HFF-Myc (cell line): Measurements from ENCODE around the gene SCD.

ENCODE experiments used
- DNase-seq: peaks from one replicate; pipeline ENCODE4 v3.0.0-alpha.2; 2011; ENCODE audit warnings: low read depth; ENCODE audit errors: extremely low read depth
- H3K4me3 ChIP-seq: replicated peaks from 2 replicates; pipeline ENCODE4 v1.5.1; 2011; ENCODE audit warnings: low read depth, mild to moderate bottlenecking, control low read depth, low read length
- CTCF ChIP-seq: IDR thresholded peaks from 2 replicates; pipeline ENCODE4 v1.5.1; 2012; ENCODE audit warnings: mild to moderate bottlenecking, low read depth, low read length, control low read depth; ENCODE audit errors: missing control alignments

SCD gene

GRCh38 chr10:100345570-100346330, 1.3 kb upstream of the SCD start:
- TF ChIP-seq CTCF = no peak
- peak overlapping the region; percentile 96 for H3K4me3 ChIP-seq
- DNase-seq = no peak

- peak overlapping the region; percentile 96 for H3K4me3 ChIP-seq
- no peak for DNase-seq
- TF ChIP-seq CTCF = no peak
Measured at GRCh38 chr10:100346351-100346764, 675 bp upstream of the SCD start.

GRCh38 chr10:100347568-100348195, 649 bp downstream of the SCD start:
- no peak for DNase-seq
- H3K4me3 ChIP-seq = peak overlapping the region; percentile 96
- TF ChIP-seq CTCF = no peak

- TF ChIP-seq CTCF = no peak
- no peak for DNase-seq
- H3K4me3 ChIP-seq = peak overlapping the region; percentile 96
Measured at GRCh38 chr10:100348389-100348927, 1.4 kb downstream of the SCD start.

- TF ChIP-seq CTCF = no peak
- no peak for DNase-seq
- peak overlapping the region; percentile 96 for H3K4me3 ChIP-seq
Measured at GRCh38 chr10:100349087-100349486, 2.1 kb downstream of the SCD start.

- no peak for DNase-seq
- peak overlapping the region; percentile 96 for H3K4me3 ChIP-seq
- TF ChIP-seq CTCF = no peak
Measured at GRCh38 chr10:100349672-100350071, 2.6 kb downstream of the SCD start.
